HCT116 (cell line): Measurements from ENCODE around the gene HGF. TPM values are rescaled to one million over a fixed set of nuclear protein-coding genes. Genes with fewer than 3 reads are reported as not detected.

Source experiments
- ATAC-seq: fragments of 200-7000 bp; cut with Tn5 transposase; 2 replicates; pipeline ENCODE4 v1.9.1; 2020; ENCODE audit warnings: mild to moderate bottlenecking, moderate library complexity
- BruUV-seq: library from RNA; stranded (reverse); fragments of 400-500 nt; replicated peaks from 2 replicates; lab custom pipeline; 2021; lab: Mats Ljungman, UMichigan
- CTCF ChIA-PET: fragments of 300-600 bp; sonication (Branson Sonifier 250); formaldehyde crosslinking; loops from one replicate; lab custom pipeline; 2021; ENCODE audit warnings: antibody characterized with exemption; lab: Charles Lee
- POLR2A ChIA-PET: fragments of 300-600, 350-600 bp; sonication (Branson Sonifier 250); formaldehyde crosslinking; loops from one replicate; lab custom pipeline; 2021; ENCODE audit warnings: antibody characterized with exemption; lab: Charles Lee
- RAD21 ChIA-PET, 2 experiments: fragments of 300-600 bp; sonication (Branson Sonifier 250); formaldehyde crosslinking; loops; one replicate each; lab custom pipeline; 2023; ENCODE audit warnings: low total read pairs in 2 of 2; ENCODE audit not compliant: uncharacterized antibody in 2 of 2, unreplicated experiment in 2 of 2, low non-redundant PET in 1 of 2; lab: Charles Lee
- DNase-seq: peaks from one replicate; pipeline ENCODE4 v3.0.0-alpha.2; 2010; ENCODE audit warnings: low read depth, low spot score
- H2AFZ ChIP-seq: fragments of 200-600 bp; shearing (Covaris generic), sonication (generic); 2 replicates; pipeline ENCODE4 v1.6.1; 2017; ENCODE audit warnings: low read depth, mixed run types, mixed read lengths, antibody characterized with exemption, low read length; ENCODE audit not compliant: poor library complexity, severe bottlenecking
- H3K27ac ChIP-seq: 2 replicates; pipeline ENCODE4 v1.5.1; 2012; ENCODE audit warnings: low read depth, low read length
- H3K27me3 ChIP-seq: fragments of 200-600 bp; sonication (generic); 2 replicates; pipeline ENCODE4 v1.6.1; 2016; ENCODE audit warnings: mixed run types, low read length, mixed read lengths; ENCODE audit not compliant: insufficient read depth
- H3K36me3 ChIP-seq, 2 experiments: fragments of 200-500 bp in 1 of 2; fragments of 200-600 bp in 1 of 2; sonication (Bioruptor generic) in 1 of 2; sonication (generic) in 1 of 2; 2 replicates each; pipeline versions ENCODE4 v1.5.1 to v1.6.1; 2014 to 2016; ENCODE audit warnings: low read length in 2 of 2, inconsistent platforms in 1 of 2, mixed read lengths in 1 of 2, mixed run types in 1 of 2; ENCODE audit not compliant: insufficient read depth in 2 of 2, control insufficient read depth in 1 of 2
- H3K4me1 ChIP-seq, 2 experiments: fragments of 200-600 bp in 1 of 2; sonication (generic) in 1 of 2; 2 replicates each; pipeline versions ENCODE4 v1.5.1 to v1.6.1; 2012 to 2017; ENCODE audit warnings: low read length in 2 of 2, inconsistent platforms in 1 of 2, mild to moderate bottlenecking in 1 of 2, mixed read lengths in 1 of 2, mixed run types in 1 of 2, moderate library complexity in 1 of 2; ENCODE audit not compliant: insufficient read depth in 2 of 2, control insufficient read depth in 1 of 2
- H3K4me2 ChIP-seq: fragments of 200-600 bp; sonication (generic); 2 replicates; pipeline ENCODE4 v1.6.1; 2017; ENCODE audit warnings: mixed run types, low read length, mixed read lengths
- H3K4me3 ChIP-seq, 2 experiments: fragments of 200-600 bp in 1 of 2; sonication (generic) in 1 of 2; replicated peaks in 1 of 2; 2 replicates each; pipeline ENCODE4 v1.5.1; 2011 to 2016; ENCODE audit warnings: low read length in 2 of 2, control low read depth in 1 of 2, low read depth in 1 of 2, mild to moderate bottlenecking in 1 of 2, mixed read lengths in 1 of 2, mixed run types in 1 of 2
- H3K79me2 ChIP-seq: fragments of 200-600 bp; sonication (generic); 2 replicates; pipeline ENCODE4 v1.6.1; 2017; ENCODE audit warnings: mild to moderate bottlenecking, mixed run types, low read length, moderate library complexity, mixed read lengths; ENCODE audit not compliant: insufficient read depth
- H3K9ac ChIP-seq: fragments of 200-600 bp; sonication (generic); 2 replicates; pipeline ENCODE4 v1.6.1; 2016; ENCODE audit warnings: low read length, mixed read lengths
- H3K9me2 ChIP-seq: fragments of 200-600 bp; sonication (generic), shearing (Covaris generic); 2 replicates; pipeline ENCODE4 v1.6.1; 2017; ENCODE audit warnings: mixed run types, mild to moderate bottlenecking, moderate library complexity; ENCODE audit not compliant: insufficient read depth
- H3K9me3 ChIP-seq, 2 experiments: fragments of 200-500 bp in 1 of 2; fragments of 200-600 bp in 1 of 2; sonication (Bioruptor generic) in 1 of 2; sonication (generic) in 1 of 2; 2 replicates each; pipeline ENCODE4 v1.6.1; 2014 to 2017; ENCODE audit warnings: low read length in 2 of 2, mixed read lengths in 2 of 2, inconsistent platforms in 1 of 2, low read depth in 1 of 2, mild to moderate bottlenecking in 1 of 2, mixed run types in 1 of 2, moderate library complexity in 1 of 2; ENCODE audit not compliant: control insufficient read depth in 1 of 2, insufficient read depth in 1 of 2
- H4K20me1 ChIP-seq: fragments of 200-600 bp; sonication (generic), shearing (Covaris generic); 2 replicates; pipeline ENCODE4 v1.6.1; 2017; ENCODE audit warnings: mixed run types, mild to moderate bottlenecking, moderate library complexity; ENCODE audit not compliant: insufficient read depth
- ATF3 ChIP-seq: IDR thresholded peaks from 2 replicates; pipeline ENCODE4 v1.6.1; 2012
- CEBPB ChIP-seq: IDR thresholded peaks from 2 replicates; pipeline ENCODE4 v1.6.1; 2012; ENCODE audit warnings: low read depth
- EGR1 ChIP-seq: IDR thresholded peaks from 2 replicates; pipeline ENCODE4 v1.6.1; 2012; ENCODE audit warnings: low read depth
- ELF1 ChIP-seq: IDR thresholded peaks from 2 replicates; pipeline ENCODE4 v1.6.1; 2012; ENCODE audit warnings: low read depth, borderline replicate concordance
- EZH2 ChIP-seq: fragments of 200-600 bp; sonication (generic); IDR thresholded peaks from 2 replicates; pipeline ENCODE4 v1.6.1; 2017; ENCODE audit warnings: antibody characterized with exemption, mixed run types
- EZH2phosphoT487 ChIP-seq: fragments of 200-600 bp; IDR thresholded peaks from 2 replicates; pipeline ENCODE4 v1.6.1; 2018; ENCODE audit warnings: antibody characterized with exemption, borderline replicate concordance
- POLR2AphosphoS5 ChIP-seq: IDR thresholded peaks from 2 replicates; pipeline ENCODE4 v1.6.1; 2011; ENCODE audit warnings: mild to moderate bottlenecking, low read depth, low read length, moderate library complexity
- REST ChIP-seq: IDR thresholded peaks from 2 replicates; pipeline ENCODE4 v1.6.1; 2012; ENCODE audit warnings: low read depth
- SP1 ChIP-seq: IDR thresholded peaks from 2 replicates; pipeline ENCODE4 v1.6.1; 2012; ENCODE audit warnings: low read depth
- SRF ChIP-seq: IDR thresholded peaks from 2 replicates; pipeline ENCODE4 v1.6.1; 2012; ENCODE audit warnings: low read depth
- YY1 ChIP-seq: IDR thresholded peaks from 2 replicates; pipeline ENCODE4 v1.6.1; 2011; ENCODE audit warnings: low read length, low read depth, moderate library complexity, mild to moderate bottlenecking; ENCODE audit not compliant: insufficient replicate concordance; ENCODE audit errors: extremely low read depth
- intact Hi-C: fragments of 100-400 bp; cut with micrococcal nuclease; formaldehyde crosslinking; loops from 2 replicates; pipeline ENCODE4 v1.10.0; 2022
- total RNA-seq: library from RNA; stranded (reverse); gene quantifications from one replicate; pipeline ENCODE4 v1.2.1, GENCODE V29; 2021; ENCODE audit not compliant: unreplicated experiment
- TF ChIP-seq, protein P1 (sequence below), 3 experiments: fragments of 200-600 bp in 1 of 3; sonication (generic) in 1 of 3; IDR thresholded peaks in 2 of 3; conservative IDR thresholded peaks in 1 of 3; 2 replicates each; pipeline ENCODE4 v1.5.1; 2012 to 2017; ENCODE audit warnings: low read depth in 2 of 3, low read length in 2 of 3, antibody characterized with exemption in 1 of 3, borderline replicate concordance in 1 of 3, control low read depth in 1 of 3, mild to moderate bottlenecking in 1 of 3, mixed read lengths in 1 of 3, mixed run types in 1 of 3, moderate library complexity in 1 of 3; ENCODE audit not compliant: insufficient read depth in 1 of 3

Gene HGF
- total RNA-seq, 1 experiment from 2014 or later = 0.15 TPM

GRCh38 chr7:81682873-81683272, 87.0 kb downstream of the HGF start:
- Histone ChIP-seq H3K27ac (no peak overlapping the region), H2AFZ (no peak overlapping the region), H4K20me1 (no peaks in the 10 kb centered on the region), H3K27me3 (no peaks in the 10 kb centered on the region), H3K4me2 (no peak overlapping the region), H3K9me3 (no peaks in the 10 kb centered on the region), H3K36me3 (no peaks in the 10 kb centered on the region), H3K4me1 (peaks cover 6 to 17% of the 10 kb centered on the region in 2 experiments; a peak in 3 of 4 replicates), H3K4me3 (no peak overlapping the region), H3K9ac (no peak overlapping the region), H3K79me2 (no peaks in the 10 kb centered on the region), H3K9me2 (no peaks in the 10 kb centered on the region)
- no peak for DNase-seq
- TF ChIP-seq SRF = no peak
- no peak for TF ChIP-seq POLR2AphosphoS5
- no peak for TF ChIP-seq EZH2phosphoT487
- no peak for TF ChIP-seq REST
- TF ChIP-seq ELF1 = no peak
- TF ChIP-seq SP1 = no peak
- no peak for TF ChIP-seq ATF3
- no peak for TF ChIP-seq YY1
- TF ChIP-seq EZH2 = no peak
- TF ChIP-seq CEBPB = no peak
- TF ChIP-seq, protein P1, sequence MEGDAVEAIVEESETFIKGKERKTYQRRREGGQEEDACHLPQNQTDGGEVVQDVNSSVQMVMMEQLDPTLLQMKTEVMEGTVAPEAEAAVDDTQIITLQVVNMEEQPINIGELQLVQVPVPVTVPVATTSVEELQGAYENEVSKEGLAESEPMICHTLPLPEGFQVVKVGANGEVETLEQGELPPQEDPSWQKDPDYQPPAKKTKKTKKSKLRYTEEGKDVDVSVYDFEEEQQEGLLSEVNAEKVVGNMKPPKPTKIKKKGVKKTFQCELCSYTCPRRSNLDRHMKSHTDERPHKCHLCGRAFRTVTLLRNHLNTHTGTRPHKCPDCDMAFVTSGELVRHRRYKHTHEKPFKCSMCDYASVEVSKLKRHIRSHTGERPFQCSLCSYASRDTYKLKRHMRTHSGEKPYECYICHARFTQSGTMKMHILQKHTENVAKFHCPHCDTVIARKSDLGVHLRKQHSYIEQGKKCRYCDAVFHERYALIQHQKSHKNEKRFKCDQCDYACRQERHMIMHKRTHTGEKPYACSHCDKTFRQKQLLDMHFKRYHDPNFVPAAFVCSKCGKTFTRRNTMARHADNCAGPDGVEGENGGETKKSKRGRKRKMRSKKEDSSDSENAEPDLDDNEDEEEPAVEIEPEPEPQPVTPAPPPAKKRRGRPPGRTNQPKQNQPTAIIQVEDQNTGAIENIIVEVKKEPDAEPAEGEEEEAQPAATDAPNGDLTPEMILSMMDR (IDR thresholded peaks at IDR 0.05 in 2 of 3, conservative IDR thresholded peaks at IDR 0.05 in 1 of 3; ENCODE audit: borderline replicate concordance in 1 of 3, insufficient read depth in 1 of 3, low read depth in 2 of 3, low read length in 2 of 3) = no peak
- TF ChIP-seq EGR1 = no peak
- POLR2A ChIA-PET = no interaction called here
- BruUV-seq = no TSS peak
- RAD21 ChIA-PET = no interaction called here
- ATAC-seq = no peak
- CTCF ChIA-PET = no interaction called here
- intact Hi-C loops = no loop called here
